Measurements from ENCODE around the gene WWOX.

DNA sequence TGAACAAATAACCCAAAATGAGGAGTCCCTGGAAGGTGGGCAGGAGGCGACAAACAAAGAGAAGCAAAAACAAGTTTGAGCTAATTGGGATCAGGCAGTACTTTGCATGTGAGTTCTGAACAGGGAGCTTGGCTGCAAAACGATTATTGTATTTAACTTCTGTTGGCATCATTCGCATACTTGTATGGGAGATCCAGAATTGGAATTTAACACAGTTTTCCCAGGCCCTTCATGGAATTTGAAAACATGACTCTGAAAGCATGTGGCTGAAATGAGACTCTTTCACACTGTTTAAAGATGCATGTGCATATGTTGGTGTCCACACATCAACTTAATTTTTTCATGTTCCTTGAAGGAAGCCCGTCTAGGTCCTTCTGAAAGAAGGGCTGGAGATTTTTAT is 674.3 kb downstream of the WWOX start:
- TF ChIP-seq POLR2AphosphoS5 (IDR thresholded peaks at IDR 0.05; ENCODE audit: borderline replicate concordance, low read depth, low read length) (no peak), EZH2 (IDR thresholded peaks at IDR 0.05) (no peak), FOXP2 (optimal IDR thresholded peaks at IDR 0.05; ENCODE audit: control extremely low read depth, extremely low read length, insufficient read depth) (no peak)

Measured in SK-N-MC (cell line).